Renal cortical epithelial cell (primary cell): ENCODE data around the gene HLA-DMA. TPM values are rescaled to one million over a fixed set of nuclear protein-coding genes. Genes with fewer than 3 reads are reported as not detected.
A peak's percentile ranks its signal among the peaks of the same experiment; 100 is the strongest.

Experiments
- DNase-seq: peaks from one replicate; pipeline ENCODE4 v3.0.0-alpha.2; 2011; ENCODE audit warnings: low read depth
- total RNA-seq: library from RNA; depleted of rRNA; stranded (reverse); fragments of >200 nt; gene quantifications from 2 replicates; pipeline ENCODE4 v1.2.3, GENCODE V29; 2014

Gene HLA-DMA
- total RNA-seq, 1 donor from 2014 or later: 6.1 TPM

GRCh38 chr6:32974541-32975308 is 21.8 kb upstream of the HLA-DMA start:
- DNase-seq: no peak

DNA sequence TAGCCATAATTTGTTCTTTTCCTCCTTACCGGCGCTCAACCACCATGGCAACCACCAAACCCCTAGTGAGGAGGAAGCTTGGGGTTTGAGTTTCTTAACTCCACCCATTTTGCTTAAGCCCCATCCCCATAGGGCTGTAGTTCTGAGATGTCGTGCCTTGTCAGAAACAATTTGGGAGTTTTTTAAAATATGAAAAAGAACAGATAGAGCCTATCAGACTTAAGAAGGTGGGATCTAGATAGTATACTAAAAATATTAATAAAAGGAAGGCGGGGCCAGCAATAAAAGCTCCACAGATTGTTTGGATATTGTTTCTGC is 21.1 kb upstream of the HLA-DMA start:
- peak; percentile 43 for DNase-seq

DNA sequence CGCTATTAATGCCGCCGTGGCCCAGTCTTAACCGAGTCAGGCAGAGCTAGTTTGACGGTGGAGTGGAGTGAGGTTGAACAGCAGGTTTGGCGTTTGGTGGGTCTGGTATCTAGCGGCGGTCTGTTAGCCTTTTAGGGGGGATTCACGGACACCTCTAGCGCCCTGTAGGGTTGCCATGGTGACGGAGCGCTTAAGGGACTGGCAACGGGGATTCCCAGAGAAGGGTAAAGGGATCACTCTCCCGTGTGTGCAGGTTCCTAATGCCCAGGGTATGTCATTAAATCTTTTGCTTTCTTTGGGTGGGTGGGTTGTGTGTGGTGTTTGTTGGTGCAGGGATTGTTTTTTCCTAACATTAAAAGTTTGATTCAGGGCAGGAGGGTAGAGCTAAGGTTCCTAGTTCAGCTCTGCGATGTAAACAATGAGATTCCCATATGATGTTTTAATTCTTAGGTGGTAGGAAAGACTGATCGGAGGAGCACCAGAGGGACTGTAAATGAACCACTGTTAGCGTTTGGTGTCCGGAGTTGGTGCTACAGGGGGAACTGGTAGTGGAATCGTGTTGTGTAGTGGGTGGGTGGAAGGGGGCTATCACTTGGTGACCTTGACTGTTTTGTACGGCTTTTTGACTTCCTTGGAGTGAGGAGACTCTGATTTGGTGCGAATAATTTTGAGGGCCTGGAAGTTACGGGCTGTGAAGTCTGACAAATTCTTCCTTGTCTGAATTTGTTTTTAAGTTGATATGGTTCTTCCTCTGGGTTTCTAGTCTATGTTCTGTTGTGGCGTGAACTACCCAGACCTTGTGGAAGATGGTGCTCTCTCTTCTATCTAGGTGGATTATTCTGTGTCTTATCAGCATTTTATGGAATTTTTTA is 20.5 kb upstream of the HLA-DMA start:
- no peak for DNase-seq

DNA sequence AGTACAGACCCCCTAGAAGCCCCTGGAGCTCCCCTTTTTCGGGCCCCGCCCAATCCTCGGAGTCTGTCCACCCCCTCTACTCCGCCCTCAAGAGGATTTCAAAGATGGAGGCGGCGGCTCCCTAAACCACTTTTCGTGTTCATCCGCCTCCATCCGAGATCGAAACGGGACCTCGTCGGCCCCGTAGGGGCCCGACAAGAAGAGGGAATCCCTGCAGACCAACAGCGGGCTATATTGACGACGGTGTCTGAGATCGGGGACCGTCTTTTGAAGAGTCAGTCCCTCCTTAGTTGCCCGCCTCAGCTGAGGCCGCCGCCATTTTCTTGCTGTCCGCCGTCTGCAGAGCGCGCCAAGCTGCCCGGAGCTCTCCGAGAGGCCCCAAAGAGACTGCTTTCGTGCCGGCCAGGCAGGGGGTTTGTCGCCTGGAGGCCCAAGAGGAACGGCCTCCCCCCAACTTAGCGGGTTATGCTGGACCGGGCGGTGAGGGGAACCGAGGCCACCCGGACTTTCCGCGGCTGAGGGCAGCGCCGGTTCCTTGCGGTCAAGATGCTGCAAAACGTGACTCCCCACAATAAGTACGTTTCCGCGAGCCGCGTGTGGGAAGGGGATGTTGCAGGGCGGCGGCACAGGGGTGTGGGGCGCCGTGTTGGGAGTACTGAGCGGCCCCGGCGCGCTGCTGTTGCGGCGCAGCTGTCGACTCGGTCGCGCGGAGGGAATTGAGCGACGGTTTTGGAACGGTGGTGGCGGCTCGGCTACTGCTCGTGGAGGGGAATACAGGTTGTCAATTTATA is 19.7 kb upstream of the HLA-DMA start:
- DNase-seq: no peak

DNA sequence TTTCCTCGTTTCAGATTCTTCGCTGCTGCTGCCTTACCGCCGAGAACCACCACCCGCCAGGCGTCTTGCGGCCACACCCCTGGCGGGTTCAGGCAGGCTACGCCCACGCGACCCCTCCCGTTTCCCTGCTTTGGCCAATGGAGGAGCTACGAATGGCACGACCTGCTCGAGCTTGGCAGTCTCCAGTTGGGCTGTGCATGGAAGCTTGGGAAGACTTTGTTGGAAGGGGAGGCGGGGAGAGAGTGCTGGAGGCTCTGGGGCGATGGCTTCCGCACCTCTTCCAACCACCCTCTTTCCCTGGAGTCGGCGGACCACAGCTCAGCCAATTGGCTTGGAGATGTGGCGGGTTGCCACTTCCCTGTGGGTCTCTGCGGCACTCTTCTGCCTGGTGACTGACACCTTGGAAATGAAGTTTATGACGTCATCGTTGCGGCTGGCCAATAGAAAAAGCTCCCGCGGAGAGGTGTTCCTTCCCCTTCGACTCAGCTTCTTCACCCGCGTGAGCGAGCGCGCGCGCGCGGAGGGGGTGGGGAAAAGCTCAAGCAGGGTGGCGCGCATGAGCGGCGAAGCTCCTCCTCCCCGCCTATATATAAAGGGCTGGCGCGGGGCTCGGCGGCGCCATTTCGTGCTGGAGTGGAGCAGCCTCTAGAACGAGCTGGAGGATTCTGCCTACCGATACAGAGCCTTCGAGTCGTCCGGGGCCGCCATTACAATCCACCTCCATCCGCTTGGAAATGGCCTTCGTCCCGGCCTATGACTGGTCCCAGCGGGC is 18.9 kb upstream of the HLA-DMA start:
- DNase-seq: peak; percentile 99

- DNase-seq: no peak
Measured at GRCh38 chr6:32971242-32971580, 18.3 kb upstream of the HLA-DMA start.

DNA sequence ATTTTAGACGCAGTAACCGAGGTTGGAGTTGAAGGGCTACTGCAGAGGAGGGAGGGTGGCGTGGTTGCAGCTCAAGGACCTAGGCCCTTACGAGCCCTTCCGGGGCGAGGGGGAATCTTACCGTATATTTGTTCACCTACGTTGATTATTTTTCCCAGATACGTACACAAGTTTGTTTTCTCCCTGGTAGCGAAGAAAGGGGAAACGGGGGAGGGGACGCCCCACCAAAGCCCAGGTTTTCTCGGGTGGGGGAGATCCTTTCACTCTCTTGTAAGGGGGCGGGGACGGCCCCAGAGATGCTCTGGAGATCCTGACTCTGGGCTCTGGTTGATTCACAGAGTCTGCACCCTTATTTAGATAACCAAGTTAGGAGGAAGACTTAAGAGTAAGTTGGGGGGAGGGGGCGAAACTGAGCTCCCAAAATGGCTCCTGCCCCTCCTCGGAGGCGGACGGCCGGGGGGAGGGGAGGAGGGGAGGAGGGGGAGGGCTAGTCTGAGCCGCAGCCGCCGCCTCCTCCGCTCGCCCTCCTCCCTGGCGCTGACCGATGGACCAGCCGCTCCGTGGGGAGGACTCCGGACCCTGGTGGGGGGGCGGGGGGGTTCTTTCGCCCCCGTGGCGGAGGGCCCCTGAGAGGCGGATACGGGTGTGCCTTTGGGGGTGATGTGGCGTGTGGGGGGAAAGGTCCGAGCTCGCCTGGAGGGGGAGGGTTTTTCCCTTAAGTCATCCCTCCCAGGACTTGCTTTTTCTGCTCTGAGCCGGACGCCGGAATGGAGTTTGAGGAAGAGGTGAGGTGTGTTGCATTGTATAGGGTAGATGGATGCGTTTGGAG is 17.7 kb upstream of the HLA-DMA start:
- peak; percentile 61 for DNase-seq

GRCh38 chr6:32969685-32970412 is 17.0 kb upstream of the HLA-DMA start:
- peak; percentile 92 for DNase-seq

- peak; percentile 70 for DNase-seq
Measured at GRCh38 chr6:32968867-32969684, 16.2 kb upstream of the HLA-DMA start.

DNA sequence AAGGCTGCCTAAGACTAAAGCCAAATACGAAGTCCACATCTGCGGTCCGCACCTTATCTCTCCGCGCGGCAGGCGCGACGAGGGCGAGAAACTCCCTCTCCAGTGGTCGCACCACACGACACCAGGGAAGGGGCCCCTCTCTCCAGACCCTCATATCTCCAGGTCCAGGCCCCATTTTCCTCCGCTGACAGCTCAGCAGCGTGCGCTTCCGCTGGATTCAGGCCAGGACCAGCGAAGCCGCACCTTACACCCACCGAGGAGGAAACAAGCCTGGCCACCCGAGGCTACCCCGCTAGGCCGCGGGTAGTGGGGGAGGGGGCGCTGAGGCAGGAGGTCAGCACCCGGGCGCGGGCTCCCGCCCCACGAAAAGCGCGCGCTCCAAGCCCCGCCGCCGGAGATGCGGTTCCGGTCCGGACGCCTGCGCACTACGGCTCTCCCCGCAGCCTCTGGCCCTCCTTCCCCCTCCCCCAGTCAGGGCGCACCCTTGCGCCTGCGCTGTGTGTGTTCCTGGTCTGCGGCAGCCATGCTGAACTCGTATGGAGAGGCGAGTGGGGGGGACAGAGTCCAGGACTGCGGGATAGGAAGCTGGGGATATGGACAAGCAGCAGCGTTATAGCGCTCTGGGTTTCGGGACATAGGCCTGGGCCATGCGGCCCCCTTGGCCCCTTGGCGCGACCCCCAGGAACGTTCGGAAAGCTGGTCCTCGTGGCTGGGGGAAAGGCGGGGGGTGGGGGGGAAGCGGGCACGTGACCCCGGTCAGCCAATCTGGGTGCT is 15.4 kb upstream of the HLA-DMA start, which contains the start of gene BRD2:
Gene BRD2 (plus strand): TSS at position 502 of the 774 bp plus-strand sequence. CDS start 4,305 bp downstream, outside the sequence.
- peak; percentile 84 for DNase-seq

DNA sequence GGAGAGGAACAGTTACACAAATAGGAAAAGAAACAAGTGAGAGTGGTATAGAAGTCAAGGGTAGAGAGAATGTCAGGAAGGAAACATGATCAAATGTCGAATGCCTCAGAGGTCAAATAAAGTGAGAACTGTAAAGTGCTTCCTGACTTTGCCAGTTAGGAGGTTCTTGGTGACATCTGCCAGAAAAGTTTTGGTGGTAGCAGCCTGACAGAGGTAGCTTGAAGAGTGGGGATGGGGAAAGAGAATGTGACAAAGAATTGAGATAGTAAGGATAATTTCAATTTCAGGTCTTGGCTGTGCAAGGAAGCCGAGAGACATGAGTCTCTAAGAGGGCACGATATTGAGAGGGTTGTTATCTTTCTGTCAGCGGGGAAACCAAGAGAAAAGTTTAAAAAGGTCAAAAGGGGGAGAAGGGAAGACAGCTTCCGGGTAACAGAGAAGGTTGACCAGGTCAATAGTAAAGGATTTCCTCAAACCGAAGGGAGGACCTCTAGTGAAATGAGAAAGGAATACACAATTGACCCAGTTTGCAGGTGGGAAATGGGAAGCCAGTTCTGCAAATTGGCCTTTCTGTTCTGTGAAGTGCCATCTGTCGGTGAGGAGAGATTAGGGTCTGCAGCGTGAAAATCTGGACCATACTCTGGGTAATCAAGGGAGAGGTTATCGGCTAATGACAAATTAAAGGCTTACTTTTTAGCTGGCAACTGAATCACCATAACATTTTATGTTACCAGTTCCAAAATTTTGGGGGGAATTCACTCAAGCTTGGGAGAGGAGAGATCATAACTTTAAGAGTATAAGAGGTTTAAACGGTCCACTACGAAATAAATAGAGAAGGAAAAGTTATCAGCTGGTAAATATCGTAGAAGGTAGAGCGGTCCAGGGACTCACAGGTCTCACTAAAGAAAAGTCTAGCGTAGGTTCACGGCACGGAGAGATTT is 14.5 kb upstream of the HLA-DMA start:
- DNase-seq: peak; percentile 74

DNA sequence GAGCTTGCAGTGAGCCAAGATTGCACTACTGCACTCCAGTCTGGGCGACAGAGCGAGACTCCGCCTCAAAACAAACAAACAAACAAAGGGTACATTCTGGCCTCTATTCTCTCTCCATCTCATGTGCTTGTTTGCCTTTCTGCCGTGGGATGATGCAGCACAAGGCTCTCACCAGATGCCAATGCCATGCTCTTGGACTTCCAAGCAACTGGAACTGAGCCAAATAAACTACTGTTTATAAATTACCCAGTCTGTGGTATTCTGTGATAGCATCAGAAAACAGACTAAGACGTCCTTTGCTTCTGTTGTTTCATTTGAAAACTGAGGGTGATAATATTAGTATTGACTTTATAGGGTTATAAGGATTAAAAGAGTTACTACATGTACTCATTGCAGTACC is 11.9 kb upstream of the HLA-DMA start:
- no peak for DNase-seq

DNA sequence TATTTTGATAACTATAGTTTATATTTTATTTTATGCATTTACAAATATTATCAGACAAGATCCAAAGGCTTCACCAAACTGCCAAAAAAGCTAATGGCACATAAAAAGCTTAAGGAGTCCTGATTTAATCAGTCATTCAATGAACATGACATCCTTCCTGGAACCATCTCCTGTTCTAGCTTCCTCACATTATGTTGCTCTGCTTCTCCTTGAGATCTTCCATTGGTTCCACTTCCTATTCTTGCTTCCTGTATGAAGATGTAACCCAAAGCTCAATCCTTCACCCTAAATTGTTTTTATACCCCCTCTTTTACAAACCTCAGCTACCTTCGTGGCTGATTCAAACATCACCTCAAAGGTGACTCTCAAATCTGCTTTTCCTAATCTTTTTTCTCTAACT is 11.0 kb upstream of the HLA-DMA start:
- no peak for DNase-seq

DNA sequence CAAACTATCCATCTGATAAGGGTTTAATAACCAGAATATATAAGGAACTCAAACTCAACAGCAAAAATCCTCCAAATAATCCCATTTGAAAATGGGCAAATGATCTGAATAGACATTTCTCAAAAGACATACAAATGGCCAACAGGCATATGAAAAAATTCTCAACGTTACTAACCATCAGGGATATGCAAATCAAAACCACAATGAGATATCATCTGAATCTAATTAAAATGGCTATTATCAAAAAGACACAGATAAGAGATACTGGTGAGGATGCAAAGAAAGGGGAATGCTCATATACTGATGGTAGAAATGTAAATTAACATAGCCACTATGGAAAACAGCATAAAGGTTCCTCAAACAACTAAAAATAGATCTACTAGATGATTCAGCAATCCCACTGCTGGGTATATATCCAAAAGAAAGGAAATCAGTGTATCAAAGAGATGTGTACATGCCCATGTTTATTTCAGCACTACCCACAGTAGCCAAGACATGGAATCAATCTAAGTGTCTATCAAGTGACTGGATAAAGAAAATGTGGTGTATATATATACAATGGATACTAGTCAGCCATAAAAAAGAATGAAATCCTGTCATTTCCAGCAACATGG is 9.4 kb upstream of the HLA-DMA start:
- no peak for DNase-seq

DNA sequence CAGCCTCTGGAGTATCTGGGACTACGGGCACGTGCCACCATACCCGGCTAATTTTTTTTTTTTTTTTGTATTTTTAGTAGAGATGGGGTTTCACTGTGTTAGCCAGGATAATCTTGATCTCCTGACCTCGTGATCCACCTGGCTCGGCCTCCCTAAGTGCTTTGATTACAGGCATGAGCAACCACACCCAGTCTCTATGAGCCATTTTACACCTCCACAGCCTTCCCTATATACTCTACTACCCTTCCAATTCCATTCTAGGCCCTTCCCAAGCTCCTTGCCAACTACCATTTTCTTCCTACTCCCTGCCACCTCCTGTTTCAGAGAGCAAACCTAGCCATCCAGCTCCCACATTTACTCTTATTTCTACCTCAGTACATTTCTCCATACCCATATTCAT is 7.7 kb upstream of the HLA-DMA start:
- DNase-seq: no peak

GRCh38 chr6:32956176-32956575 is 3.3 kb upstream of the HLA-DMA start:
- DNase-seq: no peak
